T47D (cell line): Measurements from ENCODE around the gene NFATC2.

Source experiments
- DNase-seq, 2 experiments: peaks; one replicate each; pipeline versions ENCODE4 v3.0.0 to v3.0.0-alpha.2; 2011 to 2012; ENCODE audit warnings: low read depth in 1 of 2, low spot score in 1 of 2
- JUND ChIP-seq: IDR thresholded peaks from 2 replicates; pipeline ENCODE4 v1.6.1; 2012; ENCODE audit warnings: low read depth
- in situ Hi-C: cut with HindIII; loops from 2 replicates; pipeline ENCODE4 v1.10.0; 2016; ENCODE audit warnings: low sequenced_read_pairs, low pct_unique_long_range_greater_than_20kb

The NFATC2 gene

GRCh38 chr20:51401496-51401895 lies 141.0 kb downstream of the NFATC2 start:
- no peak for TF ChIP-seq JUND
- in situ Hi-C loops, result no loop called here
- DNase-seq, result no peak

- in situ Hi-C loops, result no loop called here
- DNase-seq, result no peak
- TF ChIP-seq JUND, result no peak
Measured at GRCh38 chr20:51400051-51400926, 142.2 kb downstream of the NFATC2 start.

- in situ Hi-C loops, result no loop called here
- no peak; the same call in 1 of the 2 replicates for TF ChIP-seq JUND
- peak; percentile 21 to 94 for DNase-seq
Measured at GRCh38 chr20:51399006-51399890, 143.3 kb downstream of the NFATC2 start.

- in situ Hi-C loops, result no loop called here
- DNase-seq, result no peak
- no peak for TF ChIP-seq JUND
Measured at GRCh38 chr20:51398552-51398951, 144.0 kb downstream of the NFATC2 start.

- in situ Hi-C loops, result no loop called here
Measured at GRCh38 chr20:51398083-51398482, 144.4 kb downstream of the NFATC2 start.

GRCh38 chr20:51397137-51397536 lies 145.4 kb downstream of the NFATC2 start:
- in situ Hi-C loops, result no loop called here
- DNase-seq, result no peak
- no peak for TF ChIP-seq JUND

More at GRCh38 chr20:51398083-51398482, 144.4 kb downstream of the NFATC2 start:
- no peak for DNase-seq
- no peak for TF ChIP-seq JUND

- no peak for DNase-seq
Measured at GRCh38 chr20:51396365-51396909, 146.1 kb downstream of the NFATC2 start.

GRCh38 chr20:51394706-51395105 lies 147.8 kb downstream of the NFATC2 start:
- in situ Hi-C loops, result no loop called here

More at GRCh38 chr20:51396365-51396909, 146.1 kb downstream of the NFATC2 start:
- no peak for TF ChIP-seq JUND
- in situ Hi-C loops, result no loop called here

GRCh38 chr20:51393571-51393970 lies 148.9 kb downstream of the NFATC2 start:
- no peak for TF ChIP-seq JUND
- in situ Hi-C loops, result no loop called here
- DNase-seq, result no peak

More at GRCh38 chr20:51394706-51395105, 147.8 kb downstream of the NFATC2 start:
- no peak for DNase-seq
- no peak for TF ChIP-seq JUND

- no peak for TF ChIP-seq JUND
- in situ Hi-C loops, result no loop called here
- no peak for DNase-seq
Measured at GRCh38 chr20:51392614-51393186, 149.8 kb downstream of the NFATC2 start.

GRCh38 chr20:51391926-51392325 lies 150.6 kb downstream of the NFATC2 start:
- DNase-seq, result no peak
- no peak for TF ChIP-seq JUND
- in situ Hi-C loops, result no loop called here

- TF ChIP-seq JUND, result no peak
- no peak for DNase-seq
- in situ Hi-C loops, result no loop called here
Measured at GRCh38 chr20:51389543-51390264, 152.8 kb downstream of the NFATC2 start.
